WTC11 (cell line): ENCODE data around the gene MYO1F. TPM values are rescaled to one million over a fixed set of nuclear protein-coding genes. Genes with fewer than 3 reads are reported as not detected.

ENCODE experiments used
- ATAC-seq: fragments of 200-7000 bp; cut with Tn5 transposase; 2 replicates; pipeline ENCODE4 v1.10.0; 2021; ENCODE audit warnings: mild to moderate bottlenecking, moderate library complexity
- CTCF ChIA-PET: fragments of 300-600 bp; sonication (Branson Sonifier 250); formaldehyde crosslinking; loops from one replicate; lab custom pipeline; 2021; ENCODE audit warnings: antibody characterized with exemption; lab: Charles Lee
- POLR2A ChIA-PET: fragments of 350-600 bp; sonication (Branson Sonifier 250); formaldehyde crosslinking; loops from one replicate; lab custom pipeline; 2021; ENCODE audit warnings: antibody characterized with exemption; lab: Charles Lee
- DNase-seq: peaks from one replicate; pipeline ENCODE4 v3.0.0; 2021; ENCODE audit warnings: low spot score
- H3K27ac Mint-ChIP-seq: 2 replicates; pipeline ENCODE4 v1.8.0; 2021; ENCODE audit warnings: mixed read lengths
- H3K27me3 Mint-ChIP-seq: 2 replicates; pipeline ENCODE4 v1.8.0; 2021; ENCODE audit warnings: low read depth, mild to moderate bottlenecking, moderate library complexity, mixed read lengths
- H3K36me3 Mint-ChIP-seq: 2 replicates; pipeline ENCODE4 v1.8.0; 2021; ENCODE audit warnings: mixed read lengths
- H3K4me1 Mint-ChIP-seq: 2 replicates; pipeline ENCODE4 v1.8.0; 2022; ENCODE audit warnings: mixed read lengths
- H3K4me3 Mint-ChIP-seq: 2 replicates; pipeline ENCODE4 v1.8.0; 2021; ENCODE audit warnings: mild to moderate bottlenecking, moderate library complexity, mixed read lengths
- H3K9me3 Mint-ChIP-seq: 2 replicates; pipeline ENCODE4 v1.8.0; 2021; ENCODE audit warnings: mixed read lengths
- AR ChIP-seq: fragments of 250-450 bp; sonication (Bioruptor Pico); IDR thresholded peaks from 2 replicates; pipeline ENCODE4 v1.9.0; 2021; ENCODE audit warnings: mild to moderate bottlenecking
- ATF1 ChIP-seq: sonication (generic); formaldehyde crosslinking; IDR thresholded peaks from 2 replicates; pipeline ENCODE4 v1.8.1; 2023; ENCODE audit warnings: mild to moderate bottlenecking, moderate library complexity, missing genetic modification reagents
- ATF2 ChIP-seq: sonication (generic); formaldehyde crosslinking; IDR thresholded peaks from 2 replicates; pipeline ENCODE4 v1.8.1; 2022; ENCODE audit warnings: low read depth, missing genetic modification reagents, borderline replicate concordance
- ATF3 ChIP-seq: sonication (generic); formaldehyde crosslinking; conservative IDR thresholded peaks from 2 replicates; pipeline ENCODE4 v1.8.1; 2022; ENCODE audit warnings: mild to moderate bottlenecking, missing genetic modification reagents
- CBFB ChIP-seq: sonication (generic); formaldehyde crosslinking; IDR thresholded peaks from 2 replicates; pipeline ENCODE4 v1.8.1; 2022; ENCODE audit warnings: mild to moderate bottlenecking, low read depth, missing genetic modification reagents
- CDX4 ChIP-seq: fragments of 250-450 bp; sonication (Bioruptor Pico); IDR thresholded peaks from 2 replicates; pipeline ENCODE4 v1.9.0; 2021; ENCODE audit warnings: moderate library complexity, mild to moderate bottlenecking, inconsistent platforms, borderline replicate concordance
- E2F5 ChIP-seq: sonication (generic); formaldehyde crosslinking; IDR thresholded peaks from 2 replicates; pipeline ENCODE4 v1.8.1; 2022; ENCODE audit warnings: mild to moderate bottlenecking, moderate library complexity, missing genetic modification reagents
- EMX1 ChIP-seq: fragments of 250-450 bp; sonication (Bioruptor Pico); IDR thresholded peaks from 2 replicates; pipeline ENCODE4 v1.8.0; 2021; ENCODE audit warnings: mild to moderate bottlenecking
- JAZF1 ChIP-seq: fragments of 250-450 bp; sonication (Bioruptor Pico); IDR thresholded peaks from 2 replicates; pipeline ENCODE4 v1.9.0; 2021; ENCODE audit warnings: moderate library complexity, mild to moderate bottlenecking, inconsistent platforms
- KAT7 ChIP-seq: sonication (generic); formaldehyde crosslinking; IDR thresholded peaks from 2 replicates; pipeline ENCODE4 v1.8.1; 2023; ENCODE audit warnings: missing genetic modification reagents, mild to moderate bottlenecking, borderline replicate concordance
- MXD4 ChIP-seq: fragments of 250-450 bp; sonication (Bioruptor Pico); IDR thresholded peaks from 2 replicates; pipeline ENCODE4 v1.8.0; 2021; ENCODE audit warnings: mild to moderate bottlenecking, moderate library complexity, borderline replicate concordance
- PRDM15 ChIP-seq: sonication (generic); formaldehyde crosslinking; IDR thresholded peaks from 2 replicates; pipeline ENCODE4 v1.8.0; 2022; ENCODE audit warnings: missing genetic modification reagents
- TCF7 ChIP-seq: sonication (generic); formaldehyde crosslinking; IDR thresholded peaks from 2 replicates; pipeline ENCODE4 v1.8.0; 2022; ENCODE audit warnings: mild to moderate bottlenecking, low read depth, missing genetic modification reagents, moderate library complexity
- TEAD4 ChIP-seq: sonication (generic); formaldehyde crosslinking; IDR thresholded peaks from 2 replicates; pipeline ENCODE4 v1.8.0; 2022; ENCODE audit warnings: mild to moderate bottlenecking, missing genetic modification reagents
- ZMAT4 ChIP-seq: fragments of 250-450 bp; sonication (Bioruptor Pico); IDR thresholded peaks from 2 replicates; pipeline ENCODE4 v1.9.0; 2021; ENCODE audit warnings: mild to moderate bottlenecking
- ZNF138 ChIP-seq: sonication (generic); formaldehyde crosslinking; conservative IDR thresholded peaks from 2 replicates; pipeline ENCODE4 v1.8.1; 2022; ENCODE audit warnings: mild to moderate bottlenecking, moderate library complexity, missing genetic modification reagents
- ZNF232 ChIP-seq: sonication (generic); formaldehyde crosslinking; IDR thresholded peaks from 2 replicates; pipeline ENCODE4 v1.8.0; 2022; ENCODE audit warnings: mild to moderate bottlenecking, missing genetic modification reagents
- ZNF263 ChIP-seq: sonication (generic); formaldehyde crosslinking; IDR thresholded peaks from 2 replicates; pipeline ENCODE4 v1.8.1; 2022; ENCODE audit warnings: low read depth, mild to moderate bottlenecking, moderate library complexity, missing genetic modification reagents
- ZNF281 ChIP-seq: sonication (generic); formaldehyde crosslinking; IDR thresholded peaks from 2 replicates; pipeline ENCODE4 v1.8.0; 2023; ENCODE audit warnings: mild to moderate bottlenecking, missing genetic modification reagents
- ZNF671 ChIP-seq: fragments of 250-450 bp; sonication (Bioruptor Pico); IDR thresholded peaks from 2 replicates; pipeline ENCODE4 v1.8.0; 2021; ENCODE audit warnings: mild to moderate bottlenecking
- total RNA-seq: library from RNA; stranded (reverse); gene quantifications from 3 replicates; pipeline ENCODE4 v1.2.3, GENCODE V29; 2021

MYO1F gene
- total RNA-seq, 1 experiment from 2014 or later = 2.8 TPM

GRCh38 chr19:8532225-8532624, 45.0 kb downstream of the MYO1F start (continued):
- TF ChIP-seq ATF2 (CRISPR knock-in tag) (no peak), PRDM15 (CRISPR knock-in tag) (no peak), ATF1 (CRISPR knock-in tag) (no peak), MXD4 (no peak), E2F5 (no peak), TEAD4 (CRISPR knock-in tag) (no peak), ZNF232 (CRISPR knock-in tag) (no peak)

GRCh38 chr19:8531470-8531869, 45.8 kb downstream of the MYO1F start:
- Mint-ChIP-seq H3K27me3 (peaks cover 6% of the 10 kb centered on the region), H3K27ac (no peak overlapping the region), H3K36me3 (peaks cover 3% of the 10 kb centered on the region; the same call in 1 of the 2 replicates), H3K4me1 (peaks cover 16% of the 10 kb centered on the region), H3K9me3 (no peaks in the 10 kb centered on the region), H3K4me3 (no peak overlapping the region)
- CTCF ChIA-PET = interaction anchor here (1.5 to 1.9 kb wide), 3 partner anchors 47 to 54 kb away, joined by 4 to 6 read pairs (median 4); no protein-coding TSS in a partner anchor
- POLR2A ChIA-PET = no interaction called here
- ATAC-seq (no peak), DNase-seq (no peak)
- TF ChIP-seq AR (CRISPR knock-in tag) = no peak
- no peak for TF ChIP-seq CDX4 (CRISPR knock-in tag)
- TF ChIP-seq CBFB (CRISPR knock-in tag) = no peak
- no peak for TF ChIP-seq EMX1 (CRISPR knock-in tag)
- no peak for TF ChIP-seq ZNF138 (CRISPR knock-in tag)
- TF ChIP-seq ZNF671 (CRISPR knock-in tag) = no peak
- no peak for TF ChIP-seq JAZF1
- no peak for TF ChIP-seq ZMAT4 (CRISPR knock-in tag)
- TF ChIP-seq KAT7 (CRISPR knock-in tag) = no peak
- no peak for TF ChIP-seq ATF2 (CRISPR knock-in tag)
- TF ChIP-seq ZNF281 (CRISPR knock-in tag) = no peak
- no peak for TF ChIP-seq ZNF263 (CRISPR knock-in tag)
- no peak for TF ChIP-seq TCF7 (CRISPR knock-in tag)
- no peak for TF ChIP-seq ATF3 (CRISPR knock-in tag)
